ENCODE data around the gene ZFAND3. TPM values are rescaled to one million over a fixed set of nuclear protein-coding genes. Genes with fewer than 3 reads are reported as not detected.

The ZFAND3 gene
- total and polyA plus RNA-seq, 2 donors (not counting 3 experiments of a cell fraction or from before 2014, with no cell fraction given): 15.4 to 54.2 TPM

- BruUV-seq (replicated peaks): no TSS peak
- DNase-seq (ENCODE audit: low read depth, low spot score): no peak
Observed at GRCh38 chr6:37946057-37946456, 126.5 kb downstream of the ZFAND3 start.

More at GRCh38 chr6:37946057-37946456, 126.5 kb downstream of the ZFAND3 start:
- FAIRE-seq: no peak
- Histone ChIP-seq H3K4me2 (ENCODE audit: insufficient read depth, low read length) (no peak overlapping the region), H3K9ac (replicated peaks; ENCODE audit: extremely low read depth, insufficient read depth, low read length) (no peak overlapping the region), H2AFZ (ENCODE audit: low read depth, low read length) (no peak overlapping the region), H3K79me2 (ENCODE audit: control insufficient read depth, insufficient read depth, low read length) (peaks cover 94% of the 10 kb centered on the region), H3K4me1 (ENCODE audit: control insufficient read depth, extremely low read depth, insufficient read depth, low read length) (no peaks in the 10 kb centered on the region), H3K36me3 (ENCODE audit: control insufficient read depth in 2 of 2, extremely low read depth in 1 of 2, insufficient read depth in 2 of 2, low read length in 2 of 2) (no peaks in the 10 kb centered on the region), H3K27ac (ENCODE audit: insufficient read depth, low read depth, low read length) (no peak overlapping the region), H3K9me1 (replicated peaks; ENCODE audit: control insufficient read depth, extremely low read depth, insufficient read depth, low read length) (no peaks in the 10 kb centered on the region), H4K20me1 (replicated peaks; ENCODE audit: control insufficient read depth, extremely low read depth, insufficient read depth, low read length) (peaks cover 18% of the 10 kb centered on the region), H3K4me3 (replicated peaks in 1 of 3; ENCODE audit: insufficient read depth in 1 of 3, low read depth in 1 of 3, low read length in 3 of 3) (no peak overlapping the region), H3K9me3 (replicated peaks; ENCODE audit: control insufficient read depth, insufficient read depth, low read length) (no peaks in the 10 kb centered on the region), H3K27me3 (ENCODE audit: control insufficient read depth in 2 of 2, insufficient read depth in 2 of 2, low read length in 2 of 2) (no peaks in the 10 kb centered on the region)
- ChIA-PET CTCF (no interaction called here), POLR2A (no interaction called here)
- dilution Hi-C loops (cut with MboI; ENCODE audit: extremely low pct_ligation_motif_present, low sequenced_read_pairs) (no loop called here), intact Hi-C loops (cut with micrococcal nuclease) (no loop called here)
- TF ChIP-seq FOS (IDR thresholded peaks at IDR 0.05; ENCODE audit: borderline replicate concordance, insufficient read depth, low read length) (no peak), POLR2AphosphoS5 (IDR thresholded peaks at IDR 0.05; ENCODE audit: insufficient read depth, low read depth, low read length) (no peak), POLR2A (IDR thresholded peaks at IDR 0.05; ENCODE audit: low read depth, low read length) (no peak), EZH2 (IDR thresholded peaks at IDR 0.05; ENCODE audit: borderline replicate concordance, low read depth, low read length, severe bottlenecking) (no peak), MAX (IDR thresholded peaks at IDR 0.05; ENCODE audit: insufficient read depth, insufficient read length) (no peak), MYC (IDR thresholded peaks at IDR 0.05; ENCODE audit: low read depth, low read length) (no peak), CTCF (IDR thresholded peaks at IDR 0.05; ENCODE audit: extremely low read depth in 1 of 2, insufficient read depth in 1 of 2, low read depth in 1 of 2, low read length in 2 of 2) (no peak), GATA2 (IDR thresholded peaks at IDR 0.05; ENCODE audit: insufficient read depth, insufficient read length, low read depth, low read length) (no peak), JUN (IDR thresholded peaks at IDR 0.05; ENCODE audit: borderline replicate concordance, insufficient read depth, insufficient read length, low read depth) (no peak)
